COR-L47 (cell line): ENCODE results near the gene CHTF18.

Experiments
- DNase-seq: peaks from one replicate; lab custom pipeline; 2025; lab: John Stamatoyannopoulos, UW

Gene CHTF18

DNA sequence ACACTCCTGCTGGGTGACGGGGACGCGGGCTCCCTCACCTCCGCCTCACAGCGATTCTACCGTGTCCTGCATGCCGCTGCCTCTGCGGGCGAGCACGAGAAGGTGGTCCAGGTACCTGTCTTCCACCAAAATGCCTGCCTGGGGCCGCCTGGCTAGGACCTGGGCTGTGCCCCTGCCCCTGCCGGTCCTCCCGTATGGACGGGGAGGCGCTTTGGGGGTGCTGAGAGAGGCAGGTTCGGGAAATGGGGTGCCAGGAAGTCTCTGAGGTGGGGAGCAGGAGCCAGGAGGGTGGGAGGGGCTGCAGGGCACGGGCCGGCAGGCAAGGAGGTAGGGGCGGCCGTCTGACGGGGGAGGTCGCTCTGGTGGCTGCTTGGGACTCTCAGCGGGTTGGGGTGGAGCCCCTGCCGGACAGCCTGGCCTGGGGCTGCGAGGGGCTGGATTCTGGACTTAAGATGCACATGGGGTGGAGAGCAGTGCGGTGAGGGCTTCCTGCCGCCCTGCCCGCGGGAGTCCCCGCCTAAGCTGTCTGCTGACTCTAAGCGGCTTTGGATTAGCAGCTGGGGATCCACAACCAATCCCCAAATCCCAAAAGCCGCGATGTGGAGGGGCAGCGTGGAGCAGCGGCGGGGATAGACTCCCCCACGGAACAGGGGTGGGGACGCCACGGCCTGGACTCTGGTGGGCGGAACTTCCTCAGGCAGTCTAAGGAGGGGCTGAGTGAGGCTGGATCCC lies 5.8 kb downstream of the CHTF18 start:
- no peak for DNase-seq

DNA sequence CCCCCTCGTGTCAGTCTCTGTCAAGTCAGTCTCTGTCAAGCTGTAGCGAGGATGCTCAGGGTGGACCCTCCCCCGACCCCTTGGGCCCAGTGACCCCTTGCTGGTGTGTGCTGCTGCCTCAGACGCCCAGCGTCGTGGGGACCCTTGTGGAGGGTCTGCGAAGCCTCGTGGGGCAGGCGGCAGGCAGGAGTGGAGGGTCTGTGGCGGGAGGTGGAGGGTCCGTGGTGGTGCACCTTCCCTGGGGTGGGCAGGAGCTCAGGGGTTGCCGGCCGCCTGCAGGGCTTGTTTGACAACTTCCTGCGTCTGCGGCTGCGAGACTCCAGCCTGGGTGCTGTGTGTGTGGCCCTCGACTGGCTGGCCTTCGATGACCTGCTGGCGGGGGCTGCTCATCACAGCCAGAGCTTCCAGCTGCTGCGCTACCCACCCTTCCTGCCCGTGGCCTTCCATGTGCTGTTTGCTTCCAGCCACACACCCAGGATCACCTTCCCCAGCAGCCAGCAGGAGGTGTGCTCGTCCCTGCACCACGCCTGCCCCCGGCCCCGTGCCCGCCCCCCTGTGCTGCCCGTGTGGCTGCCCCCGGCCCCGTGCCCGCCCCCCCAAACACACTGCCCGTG lies 6.5 kb downstream of the CHTF18 start:
- no peak for DNase-seq

DNA sequence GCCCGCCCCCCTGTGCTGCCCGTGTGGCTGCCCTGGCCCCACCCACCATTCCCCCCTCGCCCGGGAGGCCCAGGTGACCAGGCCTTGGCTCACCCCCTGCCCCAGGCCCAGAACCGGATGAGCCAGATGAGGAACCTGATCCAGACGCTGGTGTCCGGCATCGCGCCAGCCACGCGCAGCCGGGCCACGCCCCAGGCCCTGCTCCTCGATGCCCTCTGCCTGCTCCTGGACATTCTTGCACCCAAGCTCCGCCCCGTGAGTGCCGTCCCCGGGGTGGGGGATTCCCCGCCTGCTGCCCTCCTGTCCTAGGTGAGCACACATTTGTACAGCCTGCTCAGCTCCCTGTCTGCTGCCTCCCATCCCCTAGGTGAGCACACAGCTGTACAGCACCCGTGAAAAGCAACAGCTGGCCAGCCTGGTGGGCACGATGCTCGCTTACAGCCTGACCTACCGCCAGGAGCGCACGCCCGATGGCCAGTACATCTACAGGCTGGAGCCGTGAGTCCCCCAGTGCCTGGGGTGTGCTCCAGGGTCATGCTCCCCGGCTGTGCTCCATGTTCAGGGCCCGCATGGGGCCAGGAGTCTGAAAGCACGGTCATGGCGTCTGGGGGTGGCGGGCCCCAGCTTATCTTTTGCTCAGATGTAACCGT lies 7.3 kb downstream of the CHTF18 start:
- no peak for DNase-seq

DNA sequence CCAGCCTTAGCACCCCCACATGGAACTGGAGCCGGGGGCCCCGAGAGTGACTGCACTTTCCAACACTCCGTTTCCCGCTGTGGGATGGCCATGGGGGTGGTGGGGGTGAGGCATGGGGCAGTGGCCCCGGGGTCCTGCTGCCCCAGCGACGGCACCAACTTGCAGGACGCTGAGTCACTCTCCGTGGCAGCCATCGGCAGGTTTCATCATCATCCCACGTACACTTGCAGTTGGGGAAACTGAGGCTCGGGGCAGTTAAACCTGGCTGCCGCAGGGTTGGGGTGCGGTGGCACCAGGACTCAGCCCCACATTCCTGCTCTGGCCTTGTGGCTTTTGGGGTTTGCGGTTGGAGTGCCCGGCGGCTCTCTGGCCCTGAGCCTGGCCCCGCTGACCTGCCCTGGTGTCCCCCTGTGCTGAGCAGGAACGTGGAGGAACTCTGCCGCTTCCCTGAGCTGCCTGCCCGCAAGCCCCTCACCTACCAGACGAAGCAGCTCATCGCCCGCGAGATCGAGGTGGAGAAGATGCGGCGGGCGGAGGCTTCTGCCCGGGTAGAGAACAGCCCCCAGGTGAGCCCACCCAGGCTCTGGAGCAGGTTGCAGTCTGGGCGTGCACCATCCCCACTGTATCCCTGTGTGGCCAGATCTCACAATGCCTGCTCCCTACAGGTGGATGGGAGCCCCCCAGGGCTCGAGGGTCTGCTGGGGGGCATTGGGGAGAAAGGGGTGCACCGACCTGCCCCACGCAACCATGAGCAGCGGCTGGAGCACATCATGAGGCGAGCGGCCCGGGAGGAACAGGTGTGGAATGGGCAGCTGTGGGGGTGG lies 8.1 kb downstream of the CHTF18 start:
- DNase-seq: no peak

DNA sequence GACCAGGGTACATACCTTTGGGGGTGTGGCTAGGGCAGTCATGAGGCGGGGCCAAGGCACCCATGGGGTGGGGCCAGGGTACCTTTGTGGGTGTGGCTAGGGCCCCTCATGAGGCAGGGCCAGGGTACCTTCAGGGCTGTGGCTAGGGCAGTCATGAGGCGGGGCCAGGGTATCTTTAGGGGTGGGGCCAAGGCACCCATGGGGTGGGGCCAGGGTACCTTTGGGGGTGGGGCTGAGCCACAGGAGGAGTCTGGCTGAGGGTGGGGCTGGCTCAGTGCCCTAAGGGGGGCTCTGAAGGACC lies 8.7 kb downstream of the CHTF18 start:
- DNase-seq: no peak

DNA sequence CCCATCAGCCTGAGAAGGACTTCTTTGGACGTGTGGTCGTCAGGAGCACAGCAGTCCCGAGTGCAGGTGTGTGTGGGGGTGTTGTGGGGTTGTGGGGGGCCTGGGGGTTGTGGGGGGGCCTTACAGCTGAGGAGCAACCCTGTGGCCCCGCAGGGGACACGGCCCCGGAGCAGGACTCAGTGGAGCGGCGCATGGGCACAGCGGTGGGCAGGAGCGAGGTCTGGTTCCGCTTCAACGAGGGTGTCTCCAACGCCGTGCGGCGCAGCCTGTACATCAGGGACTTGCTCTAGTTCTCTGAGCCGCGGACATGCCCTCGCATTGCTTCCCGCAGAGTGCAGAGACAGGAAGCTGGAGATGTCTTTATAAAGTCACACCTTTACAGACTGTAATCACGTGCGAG lies 9.3 kb downstream of the CHTF18 start:
- DNase-seq: no peak

DNA sequence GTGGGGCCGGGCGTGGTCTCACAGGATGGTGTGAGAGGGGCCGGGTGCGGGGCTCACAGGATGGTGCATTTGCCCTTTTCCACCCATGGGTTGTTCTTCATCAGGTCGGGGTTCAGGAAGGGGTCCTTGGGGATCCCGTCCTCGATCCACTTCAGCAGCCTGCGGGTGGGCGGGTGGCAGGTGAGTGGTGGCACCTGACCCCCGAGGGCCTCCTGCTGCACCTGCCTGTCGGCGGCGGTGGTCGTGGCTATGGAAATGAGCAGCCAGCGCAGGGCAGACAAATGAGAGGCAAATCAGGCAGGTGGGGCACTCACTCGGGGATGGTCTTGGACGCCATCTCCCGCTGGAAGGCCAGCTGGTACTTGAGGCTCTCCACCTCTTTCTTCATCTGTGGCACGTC lies 10.2 kb downstream of the CHTF18 start:
- DNase-seq: no peak

DNA sequence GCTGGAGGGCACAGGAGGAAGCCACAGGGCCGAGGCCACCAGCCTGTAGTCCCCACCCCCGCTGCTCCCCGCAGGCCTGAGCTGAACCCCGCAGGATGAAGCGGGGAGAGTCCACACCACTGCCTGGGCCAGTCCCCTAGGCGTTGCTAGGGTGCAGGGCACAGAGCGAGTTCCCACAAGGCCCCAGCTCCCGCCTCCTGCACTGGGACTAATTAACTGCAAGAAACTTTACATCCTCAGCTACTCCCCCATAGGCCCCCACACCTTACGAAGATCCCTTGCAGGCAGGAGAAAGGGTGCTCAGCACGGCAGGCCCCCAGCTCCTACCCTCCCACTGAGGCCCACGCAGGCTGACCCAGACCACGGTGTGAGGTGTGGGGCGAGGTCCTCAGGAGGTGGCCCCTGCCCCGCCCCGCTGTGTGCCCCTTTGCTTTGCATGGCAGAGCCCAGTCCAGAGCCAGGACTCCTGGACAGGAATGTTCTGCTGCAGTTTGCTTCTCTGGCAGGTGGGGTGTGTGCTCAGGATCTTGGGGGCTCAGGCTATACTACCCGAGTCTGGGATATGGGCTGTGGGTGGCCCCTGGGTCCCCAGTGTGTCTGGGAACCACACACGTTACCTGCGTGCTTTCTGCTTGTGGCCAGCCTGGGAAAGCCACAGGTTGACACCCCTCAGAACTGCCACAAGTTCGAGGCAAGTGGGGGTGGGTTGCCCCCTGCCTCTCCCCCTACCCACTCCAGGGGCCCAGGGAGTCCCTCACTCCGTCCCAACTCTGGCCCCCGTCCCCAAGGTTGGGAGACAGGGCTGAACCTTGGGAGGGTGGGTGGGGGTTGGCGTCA lies 10.9 kb downstream of the CHTF18 start:
- no peak for DNase-seq

DNA sequence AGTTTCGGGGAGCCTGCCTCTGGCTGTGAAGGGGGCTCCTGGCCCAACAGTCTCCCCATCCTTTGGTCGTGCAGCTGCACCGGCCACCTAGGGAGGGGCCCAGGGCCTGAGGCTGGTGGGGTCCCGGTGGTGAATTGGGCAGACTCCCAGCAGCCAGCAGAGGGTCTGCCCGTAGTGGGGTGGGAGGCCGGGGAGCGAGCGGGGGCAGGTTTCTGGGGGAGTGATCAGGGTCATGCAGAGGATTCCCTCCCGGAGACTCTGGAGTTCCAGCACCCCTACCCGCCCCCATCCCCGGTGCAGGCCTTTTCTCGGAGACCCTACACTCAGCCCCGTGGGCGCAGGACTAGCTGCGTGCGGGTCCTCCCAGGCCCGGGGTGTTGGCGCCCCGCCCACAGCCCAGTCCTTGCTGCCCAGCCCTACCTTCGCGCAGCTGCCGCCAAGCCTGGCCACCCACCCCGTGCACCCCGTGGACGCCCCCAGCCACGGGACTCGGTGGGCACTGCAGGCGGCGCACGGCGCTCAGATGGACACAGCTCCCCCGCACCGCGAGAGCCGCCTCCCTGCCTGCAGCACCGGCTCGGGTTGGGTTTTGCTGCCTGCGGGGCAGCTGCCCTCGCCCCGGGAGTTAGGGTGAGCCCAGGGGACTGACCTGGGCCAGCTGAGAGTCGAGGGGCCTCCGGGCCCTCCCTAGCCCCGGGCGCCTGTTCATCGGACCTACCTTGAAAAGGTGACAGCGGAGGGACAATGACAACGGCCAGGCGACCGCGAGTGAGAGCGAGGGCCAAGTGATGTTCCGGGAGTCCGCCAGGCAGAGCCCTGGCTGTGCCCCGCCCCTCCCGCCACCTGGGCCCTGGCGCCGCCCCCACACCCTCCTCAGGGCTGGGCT lies 11.8 kb downstream of the CHTF18 start, which contains the start of gene GNG13:
GNG13 (minus strand) TSS at position 787 of the 886 bp plus-strand sequence. CDS start 1,657 bp downstream, outside the sequence.
- DNase-seq: no peak

DNA sequence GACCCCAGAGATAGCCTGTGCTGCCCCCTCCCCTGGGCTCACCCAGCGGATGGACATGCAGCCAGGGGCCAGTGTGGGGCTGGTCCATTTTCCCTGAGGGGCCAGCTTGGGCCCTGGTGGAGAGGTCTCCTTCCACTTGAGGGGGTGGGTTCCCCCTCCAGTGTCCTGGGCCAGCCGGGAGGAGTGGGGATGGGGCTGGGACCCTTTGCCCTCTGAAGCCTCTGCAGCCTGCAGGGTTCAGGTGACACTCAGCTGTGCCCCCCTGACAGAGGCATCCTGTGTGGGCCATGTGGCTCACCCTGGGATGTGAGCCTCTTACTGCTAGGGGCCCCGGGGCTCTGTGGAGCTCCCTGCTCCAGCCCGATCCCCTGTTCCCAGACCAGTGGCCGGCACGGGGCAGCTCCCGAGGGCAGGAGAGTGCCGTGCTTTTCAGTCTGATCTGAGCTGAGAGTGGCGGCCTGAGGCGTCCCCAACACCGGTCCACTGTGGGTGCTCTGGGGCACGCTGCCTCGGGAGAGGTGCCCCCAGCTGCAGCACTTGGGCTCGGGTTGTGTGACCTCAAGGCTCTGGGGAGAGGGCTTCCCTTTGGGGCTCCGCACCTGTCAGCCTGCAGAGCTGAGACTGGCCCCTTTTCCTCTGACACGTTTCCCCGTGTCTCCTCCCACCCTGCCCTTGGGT lies 12.6 kb downstream of the CHTF18 start:
- DNase-seq: no peak

DNA sequence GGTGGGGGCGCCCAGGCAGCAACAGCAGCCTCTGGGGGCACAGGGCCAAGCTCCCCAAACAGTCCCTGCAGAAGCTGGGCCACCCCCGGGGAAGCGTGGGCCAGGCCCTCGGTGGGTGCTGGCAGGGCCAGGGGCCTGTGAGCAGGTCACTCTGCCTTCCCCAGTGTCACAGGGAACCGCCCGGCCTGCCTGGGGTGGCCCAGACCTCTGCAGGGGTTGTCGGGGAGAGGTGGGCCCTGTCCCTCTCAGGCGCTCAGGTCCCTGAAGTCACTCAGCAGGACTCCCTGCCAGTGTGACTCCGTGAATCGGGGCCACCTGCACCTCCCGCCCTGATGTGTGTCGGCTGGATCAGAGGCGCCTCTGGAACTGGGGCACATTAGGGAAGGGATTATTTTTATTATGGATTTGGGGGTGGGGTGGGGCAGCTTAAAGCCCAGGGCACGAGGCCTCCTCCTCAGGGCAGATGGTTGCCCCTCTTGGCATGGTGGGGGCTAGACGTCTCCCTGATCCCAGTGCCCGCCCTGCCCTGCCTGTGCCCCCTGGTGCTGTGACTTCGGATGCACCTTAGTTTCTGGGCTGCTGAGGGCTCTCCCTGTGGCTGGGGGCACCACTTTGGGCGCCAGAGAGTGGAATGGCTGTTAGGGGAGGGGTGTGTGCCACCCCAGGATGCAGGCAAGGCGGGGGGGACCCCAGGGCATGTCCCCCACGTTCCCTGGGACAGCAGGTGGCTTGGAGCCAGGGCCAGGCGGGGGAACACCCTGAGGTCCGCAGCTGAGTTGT lies 13.4 kb downstream of the CHTF18 start:
- no peak for DNase-seq

DNA sequence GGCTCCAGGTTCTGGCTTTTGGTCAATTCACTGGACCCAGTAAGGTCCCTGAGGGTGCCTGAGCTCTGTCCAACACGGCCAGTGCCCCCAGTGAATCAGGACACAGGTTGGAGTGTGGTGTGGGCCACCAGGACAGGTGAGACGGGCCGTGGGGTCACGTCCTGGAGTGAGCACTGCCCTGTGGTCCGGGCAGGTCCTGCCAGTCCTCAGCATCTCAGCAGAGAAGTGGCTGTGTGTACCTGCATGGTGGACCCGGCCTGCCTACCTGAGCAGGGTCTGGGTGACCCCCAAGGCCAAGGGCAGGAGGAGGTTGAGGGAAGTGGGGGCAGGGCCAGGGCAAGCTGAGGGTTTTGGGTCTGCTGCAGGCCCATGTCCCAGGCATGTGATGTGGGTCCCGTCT lies 14.0 kb downstream of the CHTF18 start:
- no peak for DNase-seq

DNA sequence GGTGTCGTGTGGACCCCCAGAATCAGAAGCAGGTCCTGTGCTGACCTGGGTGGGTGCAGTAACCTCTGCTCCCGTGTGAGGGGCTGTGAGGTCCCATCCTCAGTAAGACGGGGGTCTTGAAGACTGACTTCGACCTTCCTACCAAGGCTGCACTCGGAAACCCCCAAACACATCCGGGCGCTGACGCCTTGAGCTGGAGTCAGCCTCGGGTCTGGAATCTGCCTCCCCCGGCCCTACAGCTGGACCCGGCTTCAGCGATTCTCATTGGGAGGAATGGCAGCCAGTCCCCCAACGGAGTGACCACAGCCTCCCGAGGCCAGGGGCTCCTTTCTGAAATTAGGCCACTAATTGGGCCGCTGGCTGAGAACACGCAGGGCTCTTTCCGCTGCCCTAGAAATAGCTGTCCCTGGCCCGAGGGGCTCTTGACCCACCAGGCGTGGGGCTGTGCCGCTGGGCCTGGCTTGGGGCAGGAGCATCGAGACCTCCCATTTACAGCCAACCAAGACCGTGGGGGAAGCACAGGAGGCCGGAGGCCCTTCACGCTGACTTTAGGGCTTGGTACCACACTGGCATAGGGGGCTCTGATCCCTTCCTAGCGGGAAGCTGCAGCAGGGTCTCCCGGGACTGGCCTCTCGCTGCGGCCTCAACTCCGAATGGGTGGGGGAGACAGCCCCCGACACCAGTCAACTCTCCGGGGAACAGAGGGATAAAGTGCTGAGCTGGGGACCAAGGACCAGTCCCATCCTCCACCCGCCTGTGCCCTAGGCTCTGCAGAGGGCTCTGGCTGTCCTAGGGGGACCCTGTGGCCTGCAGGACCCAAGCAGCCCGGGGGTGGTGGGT lies 14.7 kb downstream of the CHTF18 start:
- DNase-seq: no peak

DNA sequence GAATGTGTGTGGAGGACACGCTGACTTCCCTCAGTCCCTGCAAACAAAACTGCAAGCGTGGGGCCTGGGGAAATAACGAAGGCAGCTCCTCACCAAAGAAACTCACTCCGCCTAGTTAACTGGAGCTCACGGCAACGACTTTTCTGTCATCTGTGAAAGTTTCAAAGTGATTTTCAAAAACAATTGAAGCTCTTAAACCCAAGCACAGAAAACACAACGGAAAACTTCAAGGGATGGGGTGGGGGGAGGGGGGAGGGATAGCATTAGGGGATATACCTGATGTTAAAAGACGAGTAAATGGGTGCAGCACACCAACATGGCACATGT lies 15.3 kb downstream of the CHTF18 start:
- DNase-seq: no peak

DNA sequence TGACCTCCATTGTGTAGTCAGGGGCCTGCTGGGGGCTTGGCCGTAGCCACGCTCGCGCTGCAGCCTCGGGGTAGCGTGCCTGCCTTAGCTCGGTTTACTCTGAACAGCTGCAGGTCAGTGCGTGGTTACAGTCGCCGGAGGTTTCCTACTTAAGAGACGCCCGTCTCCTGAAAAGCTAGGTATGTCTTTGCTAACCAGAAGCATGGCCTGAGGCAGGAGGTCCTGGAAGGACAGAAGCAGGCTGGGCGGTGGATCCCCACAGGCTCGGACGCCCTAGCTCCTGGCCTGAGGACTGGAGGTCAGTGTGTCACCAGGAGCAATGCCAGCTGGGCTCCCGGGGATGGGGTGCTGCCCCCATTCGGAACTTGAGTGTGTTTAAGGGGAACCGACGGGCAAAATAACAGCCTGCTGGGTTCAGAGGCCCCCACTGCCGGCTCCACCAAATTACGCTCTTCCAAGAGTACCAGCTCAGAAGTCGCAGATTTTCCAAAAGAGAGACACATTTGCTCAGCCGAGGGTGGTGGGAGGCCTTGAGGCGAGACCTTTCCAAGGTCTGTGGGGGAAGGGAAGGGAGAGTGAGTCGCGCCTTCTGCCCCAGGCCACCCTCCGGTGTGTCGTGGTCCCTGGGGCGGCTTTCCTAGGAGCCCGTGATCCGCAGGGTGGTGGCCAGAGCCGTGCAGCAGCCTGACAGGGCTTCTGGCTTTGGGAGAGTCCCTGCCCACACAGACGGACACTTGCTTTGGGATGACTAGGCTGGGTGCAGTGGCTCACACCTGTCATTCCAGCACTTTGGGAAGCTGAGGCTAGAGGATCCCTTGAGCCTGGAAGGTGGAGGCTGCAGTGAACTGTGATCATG lies 16.0 kb downstream of the CHTF18 start:
- DNase-seq: no peak

DNA sequence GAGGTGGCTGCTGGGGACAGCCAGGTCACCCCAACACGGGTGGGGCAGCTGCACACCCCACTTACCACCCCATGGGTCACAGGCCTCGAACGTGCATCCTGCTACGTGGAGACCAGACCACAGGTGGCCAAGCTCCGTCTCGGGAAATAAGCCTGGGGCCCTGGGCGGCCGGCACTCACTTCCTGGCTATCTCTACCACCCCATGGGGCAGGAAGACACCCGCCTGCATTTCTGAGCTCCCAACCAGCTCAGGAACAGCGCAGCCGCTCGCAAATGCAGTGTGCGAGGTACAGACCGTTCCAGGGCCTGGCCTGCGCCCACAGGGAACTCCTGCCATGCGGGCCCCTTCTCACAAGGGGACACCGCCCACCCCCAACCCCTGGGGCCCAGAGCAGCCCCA lies 17.1 kb downstream of the CHTF18 start:
- DNase-seq: no peak

DNA sequence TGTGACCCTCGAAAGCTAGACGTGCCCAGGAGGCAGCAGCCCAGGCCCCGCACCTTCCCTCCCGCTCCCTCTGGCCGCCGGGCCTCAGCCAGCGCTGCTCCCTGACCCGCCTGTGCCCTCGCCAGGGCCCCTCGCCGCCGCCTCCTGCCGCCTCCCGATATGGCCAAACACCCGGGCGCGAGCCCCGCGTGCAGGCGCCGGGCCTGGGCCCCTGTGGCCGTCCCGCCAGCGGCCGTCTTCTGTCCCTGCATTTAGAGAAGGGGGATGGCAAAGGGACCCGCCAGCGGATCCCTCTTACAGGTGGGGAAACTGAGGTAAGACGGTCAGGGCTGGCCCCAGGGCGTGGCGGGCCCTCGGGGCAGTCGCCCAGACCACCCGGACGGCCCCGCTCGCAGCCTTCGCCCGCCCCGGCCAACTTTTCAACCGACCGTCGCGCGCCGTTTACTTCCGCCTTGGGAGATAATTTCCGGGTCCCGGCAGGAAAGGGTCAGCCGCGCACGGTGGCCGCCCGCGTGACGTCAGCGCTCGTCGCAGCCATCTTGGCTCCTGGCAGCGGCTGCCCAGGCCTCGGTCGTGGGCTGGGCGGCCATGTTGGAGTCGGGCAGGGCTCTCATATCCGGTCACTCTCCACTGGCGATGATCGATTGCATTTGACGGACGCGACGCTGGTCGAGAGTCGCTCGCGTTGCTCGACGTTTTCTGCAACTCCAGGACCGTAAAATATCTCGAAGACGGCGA lies 19.1 kb downstream of the CHTF18 start:
- DNase-seq: peak; percentile 92
